GM19438 (cell line): ENCODE measurements around the gene NCOA3.
"Not testable (repeated sequence)": the region's sequence is repeated elsewhere in the genome, so short reads cannot be mapped to it uniquely, and the experiment has no call there.

Source experiments
- ATAC-seq: cut with Tn5 transposase; IDR thresholded peaks from one replicate; pipeline ENCODE4 v1.9.1; 2021; ENCODE audit warnings: low read depth; ENCODE audit not compliant: unreplicated experiment

The NCOA3 gene

DNA sequence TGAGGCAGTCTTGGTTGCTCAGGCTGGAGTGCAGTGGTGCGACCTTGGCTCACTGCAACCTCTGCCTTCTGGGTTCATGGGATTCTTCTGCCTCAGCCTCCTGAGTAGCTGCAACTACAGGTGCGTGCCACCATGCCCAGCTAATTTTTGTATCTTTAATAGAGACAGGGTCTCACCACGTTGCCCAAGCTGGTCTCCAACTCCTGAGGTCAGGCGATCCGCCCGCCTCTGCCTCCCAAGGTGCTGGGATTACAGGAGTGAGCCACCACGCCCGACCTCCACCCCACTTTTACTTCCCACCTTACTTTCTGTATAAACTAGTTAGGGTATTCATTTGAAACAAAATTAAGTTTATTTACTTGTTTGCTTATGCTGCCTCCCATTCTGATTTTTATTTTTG, 86.5 kb downstream of the NCOA3 start:
- ATAC-seq: no peak

DNA sequence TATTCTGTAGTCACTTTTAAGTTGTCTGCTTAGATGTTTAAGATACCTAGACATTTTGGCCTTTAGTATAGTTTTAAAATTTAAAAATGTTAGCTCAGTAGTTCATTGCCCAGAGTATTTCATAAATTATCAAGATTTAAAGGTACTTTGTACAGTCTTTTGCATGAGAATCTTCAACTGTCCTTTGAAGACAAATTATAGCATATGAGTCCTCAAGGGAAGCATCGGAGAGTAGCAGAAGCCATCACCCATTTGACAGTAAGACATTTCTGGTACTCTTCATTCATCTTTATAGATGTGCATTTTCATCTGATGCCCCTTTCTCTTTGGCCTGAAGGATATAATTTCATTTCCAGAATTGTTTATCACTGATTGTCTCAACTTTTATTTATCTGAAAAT, 89.5 kb downstream of the NCOA3 start:
- no peak for ATAC-seq

- no peak for ATAC-seq
Measured at GRCh38 chr20:47594157-47594556, 92.5 kb downstream of the NCOA3 start.

- ATAC-seq: not testable (repeated sequence)
Measured at GRCh38 chr20:47595138-47595537, 93.5 kb downstream of the NCOA3 start.

DNA sequence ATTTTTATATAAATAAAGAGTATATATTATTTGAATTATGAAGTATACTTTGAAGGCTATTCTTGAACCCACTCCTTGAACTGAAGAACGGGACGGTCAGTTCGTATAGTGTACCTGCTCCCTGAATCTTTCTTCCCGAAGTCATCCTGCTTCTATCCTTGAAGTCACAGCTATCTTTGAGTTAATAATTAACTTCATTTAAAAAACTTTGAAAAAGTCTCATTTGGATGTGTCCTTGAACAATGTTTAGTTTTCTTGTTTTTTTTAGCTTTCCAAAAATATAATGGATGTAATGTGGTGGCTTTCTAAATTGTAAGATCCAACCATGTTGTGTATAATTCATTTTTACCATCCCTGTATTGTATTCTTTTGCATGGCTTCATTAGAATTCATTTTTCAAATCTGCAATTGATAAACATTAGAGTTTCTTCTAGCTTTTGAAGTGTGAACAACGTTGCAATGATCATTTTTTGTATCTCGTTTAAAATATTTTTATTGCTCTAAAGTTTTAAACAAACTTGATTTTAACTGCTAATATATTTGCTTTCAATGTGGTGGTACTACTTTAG, 94.4 kb downstream of the NCOA3 start:
- ATAC-seq: no peak

DNA sequence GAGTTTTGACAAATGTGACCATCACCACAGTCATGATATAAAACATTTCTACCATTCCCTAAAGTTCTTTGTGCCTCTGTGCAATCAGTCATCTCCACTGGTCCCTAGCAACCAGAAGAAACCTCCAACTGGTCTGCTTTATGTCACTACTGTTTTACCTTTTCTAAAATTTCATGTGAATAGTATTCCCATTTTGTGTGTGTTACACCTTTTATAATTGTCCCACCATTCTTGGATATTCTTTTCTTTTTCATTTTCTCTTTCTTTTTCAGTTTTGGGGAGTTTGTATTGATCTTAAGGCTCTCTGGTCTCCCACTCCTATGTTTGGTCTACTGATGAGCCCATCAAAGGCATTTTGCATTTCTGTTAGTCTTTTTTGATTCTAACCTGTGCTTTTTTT, 95.4 kb downstream of the NCOA3 start:
- ATAC-seq: no peak

DNA sequence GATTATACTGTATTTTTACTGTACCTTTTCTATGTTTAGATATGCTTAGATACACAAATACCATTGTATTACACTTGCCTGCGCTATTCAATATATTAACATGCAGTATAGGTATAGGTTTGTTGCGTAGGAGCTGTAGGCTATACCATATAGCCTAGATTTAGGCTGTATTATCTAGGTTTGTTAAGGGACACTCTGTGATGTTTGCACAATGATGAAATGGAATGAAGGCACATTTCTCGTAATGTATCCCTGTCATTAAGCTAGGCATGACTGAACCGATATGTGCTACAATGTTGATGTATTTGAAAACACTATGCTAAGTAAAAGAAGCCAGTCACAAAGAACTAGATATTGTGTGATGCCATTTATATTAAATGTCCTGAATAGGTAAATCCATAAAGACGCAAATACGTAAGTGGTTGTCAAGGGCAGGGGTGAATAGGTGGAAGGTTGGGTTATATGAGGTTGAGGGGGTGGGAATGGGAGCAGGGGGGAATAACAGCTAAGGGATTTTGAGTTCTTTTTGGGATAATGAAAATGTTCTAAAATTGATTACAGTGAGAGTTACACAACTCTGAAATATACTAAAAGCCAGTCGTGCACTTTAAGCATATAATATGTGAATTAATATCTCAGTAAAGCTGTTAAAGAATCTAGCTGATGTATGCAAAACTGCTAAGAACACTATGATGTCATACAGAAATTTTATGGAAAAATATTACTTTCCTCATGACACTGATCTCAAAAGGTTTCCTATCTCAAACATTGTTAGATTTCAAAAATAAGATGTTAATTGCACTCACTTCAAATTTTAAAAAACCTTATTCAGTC, 97.4 kb downstream of the NCOA3 start:
- no peak for ATAC-seq

DNA sequence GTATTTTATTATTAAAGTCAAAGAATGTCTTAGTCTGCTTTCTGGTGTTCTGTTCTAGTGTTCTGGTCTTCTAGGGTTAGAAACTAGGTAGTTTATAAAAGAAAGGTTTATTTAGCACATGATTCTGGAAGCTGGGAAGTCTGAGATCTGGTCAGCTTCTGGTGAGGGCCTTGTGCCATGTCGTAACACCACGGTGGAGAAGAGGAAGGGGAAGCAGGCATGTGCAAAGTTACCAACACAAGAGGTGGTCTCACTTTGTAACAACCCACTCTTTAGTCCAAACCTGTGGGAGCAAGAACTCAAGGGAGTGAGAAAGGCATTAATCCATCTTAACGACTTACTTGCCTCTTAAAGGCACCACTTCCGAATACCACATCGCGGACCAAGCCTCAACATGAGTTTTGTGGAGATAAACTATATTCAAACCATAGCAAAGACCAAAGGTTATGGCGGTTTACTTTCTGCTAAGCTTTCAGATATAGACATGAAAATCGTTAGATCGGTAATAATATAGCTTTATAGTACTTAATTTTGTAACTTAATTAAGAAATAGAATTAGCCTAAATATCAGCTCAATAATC, 99.4 kb downstream of the NCOA3 start:
- ATAC-seq: no peak

DNA sequence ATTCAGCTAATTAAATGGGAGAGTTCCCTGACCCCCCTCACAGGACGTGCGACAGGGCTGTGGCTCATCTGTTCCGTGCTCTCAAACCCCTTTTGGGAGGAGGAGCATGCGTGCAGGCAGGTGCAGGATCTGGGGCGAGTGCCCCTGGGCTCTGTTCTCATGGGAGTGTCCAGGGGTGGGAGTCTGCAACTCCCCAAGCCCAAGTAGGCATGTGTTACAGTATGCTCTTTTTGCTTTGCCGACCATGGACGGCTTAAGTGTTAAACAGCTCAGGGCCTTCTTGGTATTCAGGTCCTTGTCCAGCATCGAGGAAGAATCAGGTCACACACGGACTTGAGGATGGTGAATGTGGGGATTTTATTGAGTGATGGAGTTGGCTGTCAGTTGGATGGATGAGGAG, 101.6 kb downstream of the NCOA3 start:
- no peak for ATAC-seq

GRCh38 chr20:47605673-47606413, 104.2 kb downstream of the NCOA3 start:
- no peak for ATAC-seq

DNA sequence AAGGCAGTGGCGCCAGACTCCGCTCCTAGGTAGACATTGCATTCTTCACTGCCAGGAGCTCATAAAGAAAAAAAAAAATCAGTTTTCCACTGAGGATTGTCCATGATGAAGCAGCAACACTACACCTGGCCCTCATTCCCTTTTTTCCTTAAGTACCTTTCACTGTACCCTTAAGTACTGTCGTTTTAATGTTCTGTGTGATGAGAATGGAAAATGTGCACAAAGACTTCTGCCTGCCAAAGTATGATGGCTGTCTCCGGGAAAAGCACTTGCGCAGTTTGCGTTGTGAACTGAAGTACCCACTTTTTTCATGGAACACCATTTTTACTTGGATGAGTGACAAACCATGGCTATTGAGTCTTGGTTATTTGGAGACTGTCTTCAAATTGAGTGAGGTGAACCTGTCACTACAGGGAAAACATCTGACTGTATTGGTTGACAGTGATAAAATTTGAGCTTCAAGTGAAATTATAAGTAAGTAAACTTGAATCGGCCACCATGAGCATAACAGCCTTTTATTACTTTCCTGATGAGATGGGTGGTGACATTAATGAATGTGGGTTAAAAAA, 104.8 kb downstream of the NCOA3 start:
- no peak for ATAC-seq

- no peak for ATAC-seq
Measured at GRCh38 chr20:47606983-47607613, 105.4 kb downstream of the NCOA3 start.

DNA sequence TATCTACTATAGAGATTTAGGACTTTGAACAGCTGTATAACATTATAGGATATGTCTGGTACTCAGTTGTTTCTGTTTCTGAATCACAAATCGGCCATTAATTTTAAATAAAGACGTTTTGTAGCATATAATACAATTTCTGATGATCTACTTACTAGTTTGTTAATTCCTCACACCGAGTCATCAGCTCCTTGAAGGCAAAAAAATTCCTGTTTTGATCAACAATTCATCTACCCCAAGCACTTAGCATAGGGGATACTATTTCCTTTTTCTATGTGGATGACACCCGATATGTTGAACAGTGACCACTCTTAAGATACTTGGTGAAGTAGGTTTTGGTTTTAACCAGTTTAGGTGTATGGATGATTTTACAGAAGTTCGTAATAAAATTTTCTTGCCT, 107.3 kb downstream of the NCOA3 start:
- no peak for ATAC-seq

DNA sequence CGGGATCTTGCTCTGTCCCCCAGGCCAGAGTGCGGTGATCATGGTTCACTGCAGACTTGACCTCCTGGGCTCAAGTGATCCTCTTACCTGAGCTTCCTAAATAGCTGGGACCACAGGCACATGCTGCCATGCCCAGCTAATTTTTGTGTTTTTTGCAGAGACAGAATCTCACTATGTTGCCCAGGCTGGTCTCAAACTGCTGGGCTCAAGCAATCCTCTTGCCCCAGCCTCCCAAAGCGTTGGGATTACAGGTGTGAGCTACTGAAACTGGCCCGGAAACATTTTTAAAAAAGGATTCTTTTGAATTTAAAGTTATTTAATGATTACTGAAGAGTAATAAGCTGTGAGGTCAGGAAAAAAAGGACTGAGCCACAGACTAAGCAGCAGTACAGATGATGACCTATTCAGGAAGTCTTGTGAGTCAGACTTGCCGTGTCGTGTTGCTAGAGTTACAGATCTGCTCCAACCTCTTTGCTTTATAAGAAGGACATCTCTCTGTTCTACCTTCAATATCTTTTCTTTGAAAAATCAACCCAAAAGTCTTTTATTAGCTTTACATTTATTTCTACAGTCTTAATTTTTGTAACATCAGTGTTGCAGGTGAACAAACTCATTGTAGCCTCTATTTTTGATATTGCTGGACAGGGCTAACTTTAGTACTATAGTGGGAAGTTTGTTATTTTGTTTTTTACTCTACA, 108.7 kb downstream of the NCOA3 start:
- ATAC-seq: no peak

- no peak for ATAC-seq
Measured at GRCh38 chr20:47610945-47611250, 109.2 kb downstream of the NCOA3 start.

GRCh38 chr20:47611785-47612184, 110.1 kb downstream of the NCOA3 start:
- ATAC-seq: no peak

- ATAC-seq: no peak
Measured at GRCh38 chr20:47612670-47613069, 111.0 kb downstream of the NCOA3 start.

DNA sequence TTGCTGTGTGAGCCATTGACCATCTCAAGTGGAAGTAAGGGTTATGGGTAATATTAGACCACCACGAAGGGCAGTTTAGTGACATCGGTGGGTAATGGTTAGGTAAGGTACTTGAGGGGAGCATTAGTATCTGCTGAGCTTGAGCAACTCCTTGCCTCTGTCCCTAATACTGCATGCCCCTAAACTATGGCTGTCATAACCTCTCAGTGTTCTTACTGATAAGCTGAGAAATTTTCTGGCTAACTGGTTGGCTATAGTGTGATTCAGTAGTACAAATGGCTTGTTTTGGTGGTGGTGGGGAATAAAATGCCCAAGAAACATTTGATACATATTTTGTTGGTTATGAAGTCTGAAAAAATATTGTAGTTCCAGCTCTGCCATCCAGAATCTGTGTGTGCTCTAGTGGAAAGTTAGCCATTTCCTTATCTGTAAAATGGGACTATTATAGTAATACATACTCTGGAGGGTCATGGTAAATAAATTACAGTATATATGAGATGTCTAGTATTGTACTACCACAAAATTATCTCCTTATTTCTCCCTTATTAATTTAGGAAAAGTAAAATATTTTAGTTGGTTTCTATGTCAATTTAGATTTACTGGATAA, 113.1 kb downstream of the NCOA3 start:
- no peak for ATAC-seq

- no peak for ATAC-seq
Measured at GRCh38 chr20:47618479-47618878, 116.8 kb downstream of the NCOA3 start.
